Activated B cell treated with CpG ODN at 0.5 μM for 24 hours (primary cell): ENCODE data around the gene IL1RN. TPM values are rescaled to one million over a fixed set of nuclear protein-coding genes. Genes with fewer than 3 reads are reported as not detected.

ENCODE experiments used
- ATAC-seq: fragments of 200-7000 bp; cut with Tn5 transposase; one replicate; pipeline ENCODE4 v1.10.0; 2021; ENCODE audit warnings: low read depth, mild to moderate bottlenecking, moderate library complexity
- CTCF ChIA-PET: fragments of 350-600 bp; sonication (Branson Sonifier 250); formaldehyde crosslinking; loops from one replicate; lab custom pipeline; 2021; ENCODE audit warnings: antibody characterized with exemption; lab: Charles Lee
- POLR2A ChIA-PET: fragments of 350-600 bp; sonication (Branson Sonifier 250); formaldehyde crosslinking; loops from one replicate; lab custom pipeline; 2021; ENCODE audit warnings: antibody characterized with exemption; lab: Charles Lee
- DNase-seq: peaks from one replicate; pipeline ENCODE4 v3.0.0; 2022
- H3K27ac Mint-ChIP-seq: one replicate; pipeline ENCODE4 v1.8.0; 2020; ENCODE audit warnings: mixed read lengths
- H3K27me3 Mint-ChIP-seq: one replicate; pipeline ENCODE4 v1.8.0; 2021; ENCODE audit warnings: mixed read lengths
- H3K36me3 Mint-ChIP-seq: one replicate; pipeline ENCODE4 v1.8.0; 2021; ENCODE audit warnings: low read depth, mixed read lengths
- H3K4me1 Mint-ChIP-seq: one replicate; pipeline ENCODE4 v1.8.0; 2021; ENCODE audit warnings: mixed read lengths
- H3K4me3 Mint-ChIP-seq: one replicate; pipeline ENCODE4 v1.8.0; 2020; ENCODE audit warnings: mild to moderate bottlenecking, mixed read lengths
- H3K9me3 Mint-ChIP-seq: one replicate; pipeline ENCODE4 v1.8.0; 2020; ENCODE audit warnings: mixed read lengths
- CTCF ChIP-seq: fragments of 200-600 bp; IDR thresholded peaks from one replicate; pipeline ENCODE4 v1.8.0; 2022; ENCODE audit warnings: antibody characterized with exemption, mild to moderate bottlenecking
- intact Hi-C: fragments of 100-400 bp; cut with micrococcal nuclease; formaldehyde crosslinking; loops from one replicate; pipeline ENCODE4 v1.15.1; 2024
- total RNA-seq: library from RNA; stranded (reverse); gene quantifications from 2 replicates; pipeline ENCODE4 v1.2.3, GENCODE V29; 2022

Gene IL1RN
- total RNA-seq, 1 donor from 2014 or later, result not detected

- intact Hi-C loops, result no loop called here
- TF ChIP-seq CTCF, result no peak
- no peak for ATAC-seq
- Mint-ChIP-seq H3K27me3 (peaks cover 6% of the 10 kb centered on the region), H3K4me1 (no peaks in the 10 kb centered on the region), H3K27ac (no peak overlapping the region), H3K4me3 (no peak overlapping the region), H3K36me3 (no peaks in the 10 kb centered on the region), H3K9me3 (no peaks in the 10 kb centered on the region)
- ChIA-PET POLR2A (interaction anchor here (1.0 kb wide), 1 partner anchor 9 kb away, joined by 3 read pairs; no protein-coding TSS in a partner anchor), CTCF (no interaction called here)
- no peak for DNase-seq
Observed at GRCh38 chr2:113111121-113111520, 16.3 kb upstream of the IL1RN start.

- DNase-seq (no peak), ATAC-seq (no peak)
- Mint-ChIP-seq H3K36me3 (no peaks in the 10 kb centered on the region), H3K9me3 (no peaks in the 10 kb centered on the region), H3K4me1 (peaks cover 5% of the 10 kb centered on the region), H3K27ac (no peak overlapping the region), H3K27me3 (peaks cover 6% of the 10 kb centered on the region), H3K4me3 (no peak overlapping the region)
- POLR2A ChIA-PET, result interaction anchor here (1.0 kb wide), 1 partner anchor 8 kb away, joined by 3 read pairs; no protein-coding TSS in a partner anchor
- intact Hi-C loops, result no loop called here
- TF ChIP-seq CTCF, result no peak
- CTCF ChIA-PET, result no interaction called here
Observed at GRCh38 chr2:113111823-113112287, 15.5 kb upstream of the IL1RN start.

GRCh38 chr2:113112441-113112840 lies 15.0 kb upstream of the IL1RN start:
- ATAC-seq, result no peak
- intact Hi-C loops, result no loop called here

GRCh38 chr2:113112871-113113270 lies 14.5 kb upstream of the IL1RN start:
- TF ChIP-seq CTCF, result no peak
- ChIA-PET POLR2A (no interaction called here), CTCF (interaction anchor here (1.1 kb wide), 1 partner anchor 86 kb away, joined by 3 read pairs; no protein-coding TSS in a partner anchor)
- Mint-ChIP-seq H3K36me3 (no peaks in the 10 kb centered on the region), H3K27me3 (peaks cover 4% of the 10 kb centered on the region), H3K4me1 (peaks cover 6% of the 10 kb centered on the region), H3K4me3 (no peak overlapping the region), H3K9me3 (no peaks in the 10 kb centered on the region), H3K27ac (no peak overlapping the region)
- no peak for DNase-seq
- intact Hi-C loops, result no loop called here
- ATAC-seq, result no peak

More at GRCh38 chr2:113112441-113112840, 15.0 kb upstream of the IL1RN start:
- DNase-seq, result no peak
- POLR2A ChIA-PET, result no interaction called here
- Mint-ChIP-seq H3K36me3 (no peaks in the 10 kb centered on the region), H3K27ac (no peak overlapping the region), H3K27me3 (peaks cover 4% of the 10 kb centered on the region), H3K4me1 (peaks cover 6% of the 10 kb centered on the region), H3K9me3 (no peaks in the 10 kb centered on the region), H3K4me3 (no peak overlapping the region)
- no peak for TF ChIP-seq CTCF
- CTCF ChIA-PET, result interaction anchor here (1.1 kb wide), 1 partner anchor 86 kb away, joined by 3 read pairs; no protein-coding TSS in a partner anchor

- H3K4me3 Mint-ChIP-seq, result no peak overlapping the region
- no peak overlapping the region for H3K27ac Mint-ChIP-seq
- CTCF ChIA-PET, result interaction anchor here (1.0 to 1.1 kb wide), 2 partner anchors 34 to 85 kb away, joined by 3 to 4 read pairs; no protein-coding TSS in a partner anchor
- H3K4me1 Mint-ChIP-seq, result peaks cover 6% of the 10 kb centered on the region
- no peaks in the 10 kb centered on the region for H3K36me3 Mint-ChIP-seq
- intact Hi-C loops, result no loop called here
- H3K9me3 Mint-ChIP-seq, result no peaks in the 10 kb centered on the region
- no peak for DNase-seq
- no peaks in the 10 kb centered on the region for H3K27me3 Mint-ChIP-seq
- POLR2A ChIA-PET, result no interaction called here
- TF ChIP-seq CTCF, result no peak
- no peak for ATAC-seq
Observed at GRCh38 chr2:113113807-113114206, 13.6 kb upstream of the IL1RN start.
